Breast epithelium (tissue), 4 donors: ENCODE results near the gene GRIK4. TPM values are rescaled to one million over a fixed set of nuclear protein-coding genes. Genes with fewer than 3 reads are reported as not detected.

ENCODE experiments used
- DNase-seq, 2 donors: peaks; one replicate each; pipeline ENCODE4 v3.0.0-alpha.2; 2019; ENCODE audit warnings: low spot score in 2 of 2
- H3K27ac ChIP-seq, 2 donors: fragments of 200-600 bp; sonication (generic) in 1 of 2; one replicate each; pipeline ENCODE4 v1.5.1; 2016 to 2019; ENCODE audit warnings: mild to moderate bottlenecking in 1 of 2
- H3K27me3 ChIP-seq, 2 donors: fragments of 200-600 bp; sonication (generic) in 1 of 2; one replicate each; pipeline versions ENCODE4 v1.5.1 to v1.6.0; 2017 to 2019; ENCODE audit warnings: control low read depth in 1 of 2, mild to moderate bottlenecking in 1 of 2
- H3K36me3 ChIP-seq: fragments of 200-600 bp; one replicate; pipeline ENCODE4 v1.5.1; 2019
- H3K4me1 ChIP-seq, 2 donors: fragments of 200-600 bp; sonication (generic); one replicate each; pipeline ENCODE4 v1.5.1; 2016 to 2019; ENCODE audit warnings: control low read depth in 1 of 2
- H3K4me3 ChIP-seq, 3 donors: fragments of 200-600 bp; sonication (generic); 1 replicate in 2 of 3; 2 replicates in 1 of 3; pipeline ENCODE4 v1.5.1; 2016 to 2019; ENCODE audit warnings: mild to moderate bottlenecking in 3 of 3, moderate library complexity in 2 of 3
- H3K9me3 ChIP-seq, 2 donors: fragments of 200-600 bp; sonication (generic) in 1 of 2; one replicate each; pipeline ENCODE4 v1.5.1; 2016 to 2019; ENCODE audit warnings: control low read depth in 1 of 2
- CTCF ChIP-seq, 3 donors: fragments of 450-650 bp; IDR thresholded peaks; one replicate each; pipeline ENCODE4 v1.5.1; 2016 to 2017; ENCODE audit warnings: antibody characterized with exemption in 3 of 3, mild to moderate bottlenecking in 3 of 3, moderate library complexity in 3 of 3
- POLR2A ChIP-seq: fragments of 450-650 bp; IDR thresholded peaks from one replicate; pipeline ENCODE4 v1.6.1; 2016; ENCODE audit warnings: antibody characterized with exemption, mild to moderate bottlenecking, moderate library complexity
- POLR2AphosphoS5 ChIP-seq, 3 donors: sonication (generic); formaldehyde crosslinking; IDR thresholded peaks; one replicate each; pipeline ENCODE4 v1.6.1; 2017; ENCODE audit warnings: antibody characterized with exemption in 3 of 3
- intact Hi-C: fragments of 100-400 bp; cut with DNase I; formaldehyde crosslinking; loops from one replicate; pipeline ENCODE4 v1.15.1; 2023; ENCODE audit warnings: low total_unique reads
- total RNA-seq, 3 donors: library from RNA; depleted of rRNA; stranded (reverse); fragments of >200 nt; gene quantifications; one replicate each; pipeline ENCODE4 v1.1.0, GENCODE V29; 2016

Gene GRIK4
- total RNA-seq, 3 donors from 2014 or later, result 0.29 to 0.66 TPM; not detected in 1

- peak in 1 of 2 donors; percentile 64 for DNase-seq
- intact Hi-C loops, result no loop called here
- no peaks in the 10 kb centered on the region for H3K27me3 ChIP-seq
- peak overlapping the region; percentile 25 to 29 for H3K27ac ChIP-seq
- no peak overlapping the region for H3K4me3 ChIP-seq
- H3K36me3 ChIP-seq, result no peaks in the 10 kb centered on the region
- no peak for TF ChIP-seq POLR2A
- TF ChIP-seq CTCF (IDR thresholded peaks at IDR 0.05), result no peak
- TF ChIP-seq POLR2AphosphoS5 (IDR thresholded peaks at IDR 0.05), result peak in 1 of 3 donors; percentile 30
- H3K4me1 ChIP-seq, result peaks cover 0 to 6% of the 10 kb centered on the region in 2 donors
- H3K9me3 ChIP-seq, result peaks cover 12 to 14% of the 10 kb centered on the region in 2 donors
Observed at GRCh38 chr11:120710354-120711131, 199.0 kb downstream of the GRIK4 start.

DNA sequence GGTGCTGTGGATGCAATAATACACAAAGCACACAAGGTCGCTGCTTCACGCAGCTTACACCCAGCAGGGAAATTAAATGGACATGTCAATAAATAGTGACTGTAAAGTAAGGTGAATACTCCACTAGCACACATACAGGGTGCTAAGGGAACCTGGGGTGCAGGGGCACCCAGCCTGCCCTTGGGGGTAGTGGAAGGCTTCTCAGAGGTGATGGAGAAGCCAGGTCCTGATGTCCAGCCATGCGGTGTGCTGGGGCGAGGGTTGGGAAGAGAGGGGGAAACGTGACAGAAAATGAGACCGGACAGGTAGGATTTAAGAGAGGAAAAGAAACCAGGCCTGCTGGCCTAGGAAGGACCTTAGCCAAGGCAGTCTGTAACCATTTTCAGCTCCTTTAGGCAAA is 200.5 kb downstream of the GRIK4 start:
- intact Hi-C loops, result no loop called here
- no peak overlapping the region for H3K27ac ChIP-seq
- peaks cover 0 to 6% of the 10 kb centered on the region in 2 donors for H3K4me1 ChIP-seq
- TF ChIP-seq CTCF (IDR thresholded peaks at IDR 0.05) (no peak), POLR2A (no peak), POLR2AphosphoS5 (IDR thresholded peaks at IDR 0.05) (no peak)
- no peak overlapping the region for H3K4me3 ChIP-seq
- no peak for DNase-seq
- H3K27me3 ChIP-seq, result no peaks in the 10 kb centered on the region
- peaks cover 10 to 12% of the 10 kb centered on the region in 2 donors for H3K9me3 ChIP-seq
- H3K36me3 ChIP-seq, result no peaks in the 10 kb centered on the region

- Histone ChIP-seq H3K36me3 (no peaks in the 10 kb centered on the region), H3K4me1 (peaks cover 0 to 6% of the 10 kb centered on the region in 2 donors), H3K9me3 (peaks cover 2 to 3% of the 10 kb centered on the region in 2 donors), H3K27ac (no peak overlapping the region), H3K27me3 (no peaks in the 10 kb centered on the region), H3K4me3 (no peak overlapping the region)
- intact Hi-C loops, result no loop called here
- TF ChIP-seq POLR2AphosphoS5 (IDR thresholded peaks at IDR 0.05), result no peak
- no peak for TF ChIP-seq CTCF (IDR thresholded peaks at IDR 0.05)
- no peak for TF ChIP-seq POLR2A
- DNase-seq, result no peak
Observed at GRCh38 chr11:120712881-120713280, 201.3 kb downstream of the GRIK4 start.

DNA sequence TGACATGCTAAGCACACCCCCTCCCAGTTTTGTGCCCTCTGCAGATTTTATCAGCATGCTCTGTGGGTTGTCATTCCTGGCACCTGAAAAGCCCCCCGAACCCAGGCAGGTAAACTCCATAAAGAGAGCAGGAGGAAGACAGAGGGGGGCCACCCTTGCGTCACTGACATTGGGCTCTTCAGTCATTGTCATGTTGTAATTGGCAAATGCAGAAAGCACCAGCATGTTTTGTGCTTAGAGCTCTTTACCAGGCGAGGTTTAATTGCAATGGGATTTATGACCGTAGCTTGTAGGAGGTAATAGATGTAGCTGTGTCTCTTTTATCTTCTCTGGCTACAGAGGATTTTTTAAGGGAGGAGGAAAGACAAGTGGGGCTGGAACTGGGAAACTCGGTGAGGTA is 201.7 kb downstream of the GRIK4 start:
- H3K9me3 ChIP-seq, result no peaks in the 10 kb centered on the region
- H3K4me1 ChIP-seq, result peaks cover 0 to 6% of the 10 kb centered on the region in 2 donors
- intact Hi-C loops, result no loop called here
- H3K4me3 ChIP-seq, result no peak overlapping the region
- H3K27ac ChIP-seq, result no peak overlapping the region
- no peak for DNase-seq
- no peaks in the 10 kb centered on the region for H3K36me3 ChIP-seq
- TF ChIP-seq CTCF (IDR thresholded peaks at IDR 0.05), result no peak
- TF ChIP-seq POLR2AphosphoS5 (IDR thresholded peaks at IDR 0.05), result no peak
- TF ChIP-seq POLR2A, result no peak
- no peaks in the 10 kb centered on the region for H3K27me3 ChIP-seq

GRCh38 chr11:120714438-120714837 is 202.9 kb downstream of the GRIK4 start:
- H3K4me3 ChIP-seq, result no peak overlapping the region
- no peak for TF ChIP-seq POLR2AphosphoS5 (IDR thresholded peaks at IDR 0.05)
- no peak for TF ChIP-seq POLR2A
- no peak for TF ChIP-seq CTCF (IDR thresholded peaks at IDR 0.05)
- no peaks in the 10 kb centered on the region for H3K27me3 ChIP-seq
- no peaks in the 10 kb centered on the region for H3K36me3 ChIP-seq
- DNase-seq, result no peak
- H3K9me3 ChIP-seq, result no peaks in the 10 kb centered on the region
- peaks cover 0 to 6% of the 10 kb centered on the region in 2 donors for H3K4me1 ChIP-seq
- intact Hi-C loops, result no loop called here
- no peak overlapping the region for H3K27ac ChIP-seq
